HEK293 (cell line): ENCODE data around the gene OCLN.
A peak's percentile ranks its signal among the peaks of the same experiment; 100 is the strongest.

ENCODE experiments used
- EGR2 ChIP-seq: fragments of 450-650 bp; formaldehyde crosslinking; IDR thresholded peaks from 2 replicates; pipeline ENCODE4 v1.5.1; 2016; ENCODE audit warnings: low read depth, missing biosample characterization, missing genetic modification characterization
- HOXC10 ChIP-seq: sonication (generic); formaldehyde crosslinking; IDR thresholded peaks from 2 replicates; pipeline ENCODE4 v1.8.1; 2023; ENCODE audit warnings: mild to moderate bottlenecking, missing genetic modification reagents
- IKZF3 ChIP-seq: fragments of 450-650 bp; IDR thresholded peaks from 2 replicates; pipeline ENCODE4 v1.5.0; 2018; ENCODE audit warnings: missing biosample characterization, mild to moderate bottlenecking, missing genetic modification characterization, moderate library complexity
- KLF16 ChIP-seq: fragments of 450-650 bp; formaldehyde crosslinking; IDR thresholded peaks from 2 replicates; pipeline ENCODE4 v1.5.1; 2017; ENCODE audit warnings: missing biosample characterization, missing genetic modification characterization
- RBAK ChIP-seq: fragments of 450-650 bp; formaldehyde crosslinking; IDR thresholded peaks from 2 replicates; pipeline ENCODE4 v1.5.1; 2016; ENCODE audit warnings: missing biosample characterization, missing genetic modification characterization
- YY1 ChIP-seq: fragments of 450-650 bp; formaldehyde crosslinking; IDR thresholded peaks from 2 replicates; pipeline ENCODE4 v1.5.1; 2018; ENCODE audit warnings: missing biosample characterization, missing genetic modification characterization
- ZFP69B ChIP-seq: fragments of 450-650 bp; formaldehyde crosslinking; IDR thresholded peaks from 2 replicates; pipeline ENCODE4 v1.5.1; 2016; ENCODE audit warnings: missing biosample characterization, missing genetic modification characterization
- ZIC2 ChIP-seq: fragments of 450-650 bp; formaldehyde crosslinking; IDR thresholded peaks from 2 replicates; pipeline ENCODE4 v1.5.1; 2016; ENCODE audit warnings: missing biosample characterization, missing genetic modification characterization
- ZNF133 ChIP-seq: fragments of 450-650 bp; formaldehyde crosslinking; IDR thresholded peaks from 2 replicates; pipeline ENCODE4 v1.5.1; 2016; ENCODE audit warnings: missing biosample characterization, missing genetic modification characterization
- ZNF155 ChIP-seq: fragments of 450-650 bp; formaldehyde crosslinking; IDR thresholded peaks from 2 replicates; pipeline ENCODE4 v1.5.1; 2016; ENCODE audit warnings: missing biosample characterization, missing genetic modification characterization
- ZNF157 ChIP-seq: fragments of 450-650 bp; formaldehyde crosslinking; IDR thresholded peaks from 2 replicates; pipeline ENCODE4 v1.5.1; 2016; ENCODE audit warnings: missing biosample characterization, missing genetic modification characterization
- ZNF24 ChIP-seq: fragments of 450-650 bp; formaldehyde crosslinking; IDR thresholded peaks from 2 replicates; pipeline ENCODE4 v1.5.1; 2016; ENCODE audit warnings: missing biosample characterization, missing genetic modification characterization
- ZNF341 ChIP-seq: fragments of 450-650 bp; formaldehyde crosslinking; IDR thresholded peaks from 2 replicates; pipeline ENCODE4; 2016; ENCODE audit warnings: low read depth, missing biosample characterization, missing genetic modification characterization
- ZNF658 ChIP-seq: fragments of 450-650 bp; formaldehyde crosslinking; IDR thresholded peaks from 2 replicates; pipeline ENCODE4; 2016; ENCODE audit warnings: missing biosample characterization, missing genetic modification characterization
- ZNF791 ChIP-seq: fragments of 450-650 bp; formaldehyde crosslinking; IDR thresholded peaks from 2 replicates; pipeline ENCODE4 v1.5.1; 2016; ENCODE audit warnings: missing biosample characterization, missing genetic modification characterization
- ZNF792 ChIP-seq: fragments of 450-650 bp; formaldehyde crosslinking; IDR thresholded peaks from 2 replicates; pipeline ENCODE4 v1.5.1; 2016; ENCODE audit warnings: missing biosample characterization, missing genetic modification characterization
- ZNF830 ChIP-seq: fragments of 450-650 bp; IDR thresholded peaks from 2 replicates; pipeline ENCODE4 v1.5.0; 2018; ENCODE audit warnings: missing biosample characterization, missing genetic modification characterization, low read depth, mild to moderate bottlenecking, moderate library complexity
- TF ChIP-seq, protein P1 (sequence below): fragments of 450-650 bp; formaldehyde crosslinking; IDR thresholded peaks from 2 replicates; pipeline ENCODE4 v1.5.1; 2016; ENCODE audit warnings: missing biosample characterization, missing genetic modification characterization
- TF ChIP-seq, protein P2 (sequence below): fragments of 450-650 bp; formaldehyde crosslinking; IDR thresholded peaks from 2 replicates; pipeline ENCODE4 v1.5.1; 2016; ENCODE audit warnings: missing biosample characterization, missing genetic modification characterization, low read depth
- TF ChIP-seq, protein P3 (sequence below): fragments of 450-650 bp; formaldehyde crosslinking; IDR thresholded peaks from 2 replicates; pipeline ENCODE4 v1.5.0; 2017; ENCODE audit warnings: missing biosample characterization, missing genetic modification characterization, borderline replicate concordance
- TF ChIP-seq, protein P4 (sequence below): fragments of 450-650 bp; formaldehyde crosslinking; IDR thresholded peaks from 2 replicates; pipeline ENCODE4 v1.5.1; 2017; ENCODE audit warnings: missing biosample characterization, missing genetic modification characterization

OCLN gene

DNA sequence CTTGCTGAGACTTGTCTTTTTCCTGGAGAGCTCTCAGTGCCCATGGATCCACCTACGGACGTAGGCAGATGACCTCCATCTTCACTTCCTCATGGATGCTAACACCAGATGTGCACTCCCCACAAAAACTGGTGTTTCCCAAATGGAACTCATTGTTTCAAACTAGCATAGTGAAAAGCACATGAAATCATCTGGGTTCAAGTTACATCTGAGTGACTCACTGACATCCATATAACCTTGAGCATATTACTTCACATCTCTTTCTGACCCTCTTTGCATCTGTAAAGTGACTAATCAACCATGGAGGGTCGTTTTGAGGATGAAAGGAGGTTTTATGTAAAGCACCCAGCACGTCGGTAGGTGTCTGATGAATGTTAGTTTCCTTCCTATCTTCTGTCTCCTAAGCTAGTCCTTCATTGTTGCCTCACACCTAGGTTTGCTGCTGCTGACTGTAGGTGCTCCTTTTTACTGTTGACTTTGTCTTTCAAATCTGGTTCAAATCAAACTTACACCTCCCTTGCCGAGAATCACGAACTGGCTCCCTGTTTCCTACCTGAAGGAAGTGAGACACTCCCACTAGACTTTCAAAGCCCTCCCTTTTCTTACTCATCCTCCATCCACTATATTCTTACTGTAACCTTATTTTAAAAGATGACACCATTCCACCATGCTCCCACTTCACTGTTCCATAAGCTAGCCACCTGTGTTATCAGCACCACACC lies 10.3 kb downstream of the OCLN start (continued):
- no peak for TF ChIP-seq ZNF133
- TF ChIP-seq HOXC10 (CRISPR knock-in tag), result no peak
- TF ChIP-seq, protein P1, sequence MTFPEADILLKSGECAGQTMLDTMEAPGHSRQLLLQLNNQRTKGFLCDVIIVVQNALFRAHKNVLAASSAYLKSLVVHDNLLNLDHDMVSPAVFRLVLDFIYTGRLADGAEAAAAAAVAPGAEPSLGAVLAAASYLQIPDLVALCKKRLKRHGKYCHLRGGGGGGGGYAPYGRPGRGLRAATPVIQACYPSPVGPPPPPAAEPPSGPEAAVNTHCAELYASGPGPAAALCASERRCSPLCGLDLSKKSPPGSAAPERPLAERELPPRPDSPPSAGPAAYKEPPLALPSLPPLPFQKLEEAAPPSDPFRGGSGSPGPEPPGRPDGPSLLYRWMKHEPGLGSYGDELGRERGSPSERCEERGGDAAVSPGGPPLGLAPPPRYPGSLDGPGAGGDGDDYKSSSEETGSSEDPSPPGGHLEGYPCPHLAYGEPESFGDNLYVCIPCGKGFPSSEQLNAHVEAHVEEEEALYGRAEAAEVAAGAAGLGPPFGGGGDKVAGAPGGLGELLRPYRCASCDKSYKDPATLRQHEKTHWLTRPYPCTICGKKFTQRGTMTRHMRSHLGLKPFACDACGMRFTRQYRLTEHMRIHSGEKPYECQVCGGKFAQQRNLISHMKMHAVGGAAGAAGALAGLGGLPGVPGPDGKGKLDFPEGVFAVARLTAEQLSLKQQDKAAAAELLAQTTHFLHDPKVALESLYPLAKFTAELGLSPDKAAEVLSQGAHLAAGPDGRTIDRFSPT, result peak; percentile 79
- peak; percentile 90; the same call in 1 of the 2 replicates for TF ChIP-seq ZNF24 (tag by site-specific recombination)
- TF ChIP-seq ZNF792 (tag by site-specific recombination), result no peak
- TF ChIP-seq EGR2 (tag by site-specific recombination), result no peak
- no peak for TF ChIP-seq YY1
- TF ChIP-seq KLF16, result no peak
- no peak for TF ChIP-seq ZNF830
- TF ChIP-seq ZNF791 (tag by site-specific recombination), result no peak
- TF ChIP-seq, protein P2, sequence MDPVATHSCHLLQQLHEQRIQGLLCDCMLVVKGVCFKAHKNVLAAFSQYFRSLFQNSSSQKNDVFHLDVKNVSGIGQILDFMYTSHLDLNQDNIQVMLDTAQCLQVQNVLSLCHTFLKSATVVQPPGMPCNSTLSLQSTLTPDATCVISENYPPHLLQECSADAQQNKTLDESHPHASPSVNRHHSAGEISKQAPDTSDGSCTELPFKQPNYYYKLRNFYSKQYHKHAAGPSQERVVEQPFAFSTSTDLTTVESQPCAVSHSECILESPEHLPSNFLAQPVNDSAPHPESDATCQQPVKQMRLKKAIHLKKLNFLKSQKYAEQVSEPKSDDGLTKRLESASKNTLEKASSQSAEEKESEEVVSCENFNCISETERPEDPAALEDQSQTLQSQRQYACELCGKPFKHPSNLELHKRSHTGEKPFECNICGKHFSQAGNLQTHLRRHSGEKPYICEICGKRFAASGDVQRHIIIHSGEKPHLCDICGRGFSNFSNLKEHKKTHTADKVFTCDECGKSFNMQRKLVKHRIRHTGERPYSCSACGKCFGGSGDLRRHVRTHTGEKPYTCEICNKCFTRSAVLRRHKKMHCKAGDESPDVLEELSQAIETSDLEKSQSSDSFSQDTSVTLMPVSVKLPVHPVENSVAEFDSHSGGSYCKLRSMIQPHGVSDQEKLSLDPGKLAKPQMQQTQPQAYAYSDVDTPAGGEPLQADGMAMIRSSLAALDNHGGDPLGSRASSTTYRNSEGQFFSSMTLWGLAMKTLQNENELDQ (tag by site-specific recombination), result no peak
- TF ChIP-seq ZNF155 (tag by site-specific recombination), result no peak
- peak; percentile 71 for TF ChIP-seq ZNF341 (tag by site-specific recombination)
- TF ChIP-seq, protein P3, sequence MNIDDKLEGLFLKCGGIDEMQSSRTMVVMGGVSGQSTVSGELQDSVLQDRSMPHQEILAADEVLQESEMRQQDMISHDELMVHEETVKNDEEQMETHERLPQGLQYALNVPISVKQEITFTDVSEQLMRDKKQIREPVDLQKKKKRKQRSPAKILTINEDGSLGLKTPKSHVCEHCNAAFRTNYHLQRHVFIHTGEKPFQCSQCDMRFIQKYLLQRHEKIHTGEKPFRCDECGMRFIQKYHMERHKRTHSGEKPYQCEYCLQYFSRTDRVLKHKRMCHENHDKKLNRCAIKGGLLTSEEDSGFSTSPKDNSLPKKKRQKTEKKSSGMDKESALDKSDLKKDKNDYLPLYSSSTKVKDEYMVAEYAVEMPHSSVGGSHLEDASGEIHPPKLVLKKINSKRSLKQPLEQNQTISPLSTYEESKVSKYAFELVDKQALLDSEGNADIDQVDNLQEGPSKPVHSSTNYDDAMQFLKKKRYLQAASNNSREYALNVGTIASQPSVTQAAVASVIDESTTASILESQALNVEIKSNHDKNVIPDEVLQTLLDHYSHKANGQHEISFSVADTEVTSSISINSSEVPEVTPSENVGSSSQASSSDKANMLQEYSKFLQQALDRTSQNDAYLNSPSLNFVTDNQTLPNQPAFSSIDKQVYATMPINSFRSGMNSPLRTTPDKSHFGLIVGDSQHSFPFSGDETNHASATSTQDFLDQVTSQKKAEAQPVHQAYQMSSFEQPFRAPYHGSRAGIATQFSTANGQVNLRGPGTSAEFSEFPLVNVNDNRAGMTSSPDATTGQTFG (tag by site-specific recombination), result no peak
- TF ChIP-seq, protein P4, sequence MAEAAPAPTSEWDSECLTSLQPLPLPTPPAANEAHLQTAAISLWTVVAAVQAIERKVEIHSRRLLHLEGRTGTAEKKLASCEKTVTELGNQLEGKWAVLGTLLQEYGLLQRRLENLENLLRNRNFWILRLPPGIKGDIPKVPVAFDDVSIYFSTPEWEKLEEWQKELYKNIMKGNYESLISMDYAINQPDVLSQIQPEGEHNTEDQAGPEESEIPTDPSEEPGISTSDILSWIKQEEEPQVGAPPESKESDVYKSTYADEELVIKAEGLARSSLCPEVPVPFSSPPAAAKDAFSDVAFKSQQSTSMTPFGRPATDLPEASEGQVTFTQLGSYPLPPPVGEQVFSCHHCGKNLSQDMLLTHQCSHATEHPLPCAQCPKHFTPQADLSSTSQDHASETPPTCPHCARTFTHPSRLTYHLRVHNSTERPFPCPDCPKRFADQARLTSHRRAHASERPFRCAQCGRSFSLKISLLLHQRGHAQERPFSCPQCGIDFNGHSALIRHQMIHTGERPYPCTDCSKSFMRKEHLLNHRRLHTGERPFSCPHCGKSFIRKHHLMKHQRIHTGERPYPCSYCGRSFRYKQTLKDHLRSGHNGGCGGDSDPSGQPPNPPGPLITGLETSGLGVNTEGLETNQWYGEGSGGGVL, result no peak
- TF ChIP-seq ZNF157 (tag by site-specific recombination), result no peak
- no peak for TF ChIP-seq ZFP69B
- no peak for TF ChIP-seq ZIC2 (tag by site-specific recombination)
- no peak for TF ChIP-seq ZNF658 (tag by site-specific recombination)
- TF ChIP-seq IKZF3 (tag by site-specific recombination), result peak; percentile 75
- TF ChIP-seq RBAK (tag by site-specific recombination), result no peak
- TF ChIP-seq, all 188 proteins: peak for 38
